GM12878 (cell line): ENCODE results near the gene INO80B. TPM values are rescaled to one million over a fixed set of nuclear protein-coding genes. Genes with fewer than 3 reads are reported as not detected.

Source experiments
- ATF2 ChIP-seq: IDR thresholded peaks from 2 replicates; pipeline ENCODE4 v1.6.1; 2012; ENCODE audit warnings: low read length, inconsistent platforms
- BCLAF1 ChIP-seq: fragments of 450-650 bp; IDR thresholded peaks from 2 replicates; pipeline ENCODE4 v1.6.1; 2017; ENCODE audit warnings: antibody characterized with exemption, mild to moderate bottlenecking, moderate library complexity
- E4F1 ChIP-seq: fragments of 450-650 bp; IDR thresholded peaks from 2 replicates; pipeline ENCODE4 v1.6.1; 2018; ENCODE audit warnings: borderline replicate concordance, mild to moderate bottlenecking; ENCODE audit not compliant: partially characterized antibody
- EGR1 ChIP-seq, 2 experiments: IDR thresholded peaks; 1 replicate in 1 of 2; 2 replicates in 1 of 2; pipeline ENCODE4 v1.6.1; 2011 to 2012; ENCODE audit warnings: low read depth in 2 of 2, low read length in 2 of 2, borderline replicate concordance in 1 of 2, mild to moderate bottlenecking in 1 of 2, moderate library complexity in 1 of 2
- EZH2 ChIP-seq: IDR thresholded peaks from 2 replicates; pipeline ENCODE4 v1.6.1; 2012; ENCODE audit warnings: low read depth, mild to moderate bottlenecking, control low read depth, inconsistent platforms, low read length, borderline replicate concordance; ENCODE audit not compliant: control insufficient read depth
- FOXM1 ChIP-seq: IDR thresholded peaks from 2 replicates; pipeline ENCODE4 v1.6.1; 2012; ENCODE audit warnings: low read depth, mild to moderate bottlenecking, inconsistent platforms, low read length, moderate library complexity
- NR2C2 ChIP-seq: IDR thresholded peaks from 2 replicates; pipeline ENCODE4 v1.6.1; 2011; ENCODE audit warnings: borderline replicate concordance, low read depth; ENCODE audit not compliant: control insufficient read depth, insufficient read length
- POLR2A ChIP-seq: IDR thresholded peaks from 2 replicates; pipeline ENCODE4 v1.6.1; 2011; ENCODE audit warnings: low read depth, mild to moderate bottlenecking, low read length
- PRDM15 ChIP-seq: fragments of 450-650 bp; formaldehyde crosslinking; IDR thresholded peaks from 2 replicates; pipeline ENCODE4 v1.4.0; 2020; ENCODE audit warnings: mild to moderate bottlenecking, moderate library complexity
- RAD21 ChIP-seq: IDR thresholded peaks from 2 replicates; pipeline ENCODE4 v1.6.1; 2011; ENCODE audit warnings: mild to moderate bottlenecking, low read depth, low read length, moderate library complexity; ENCODE audit not compliant: insufficient read depth
- RBBP5 ChIP-seq: fragments of 200-600 bp; sonication (generic); conservative IDR thresholded peaks from 2 replicates; pipeline ENCODE4 v1.6.1; 2016
- SPI1 ChIP-seq: IDR thresholded peaks from 2 replicates; pipeline ENCODE4 v1.6.1; 2011; ENCODE audit warnings: low read depth, mild to moderate bottlenecking, low read length, moderate library complexity, borderline replicate concordance; ENCODE audit not compliant: insufficient read depth
- TCF12 ChIP-seq: IDR thresholded peaks from 2 replicates; pipeline ENCODE4 v1.6.1; 2011; ENCODE audit warnings: low read depth, mild to moderate bottlenecking, low read length
- polyA plus RNA-seq, 11 experiments: library from polyadenylated mRNA; depleted of rRNA in 4 of 11; unstranded in 6 of 11; stranded (reverse) in 5 of 11; fragments of >200 nt; fragmentation: Nextera tagmentation in 4 of 11; fragmentation: Illumina TruSeq in 1 of 11; extraction: Ambion mirVana in 4 of 11; extraction: Trizol in 1 of 11; gene quantifications; 1 replicate in 1 of 11; 2 replicates in 10 of 11; pipeline versions ENCODE4 v1.2.1 to v1.2.3, GENCODE V29; 2011 to 2016; ENCODE audit warnings: inconsistent platforms in 2 of 11, missing spikeins in 2 of 11, low read depth in 1 of 11
- total RNA-seq, 4 experiments: library from RNA; depleted of rRNA in 3 of 4; stranded (reverse); fragments of >200 nt in 3 of 4; fragmentation: Illumina TruSeq in 1 of 4; extraction: Trizol in 1 of 4; gene quantifications; 2 replicates each; pipeline versions ENCODE4 v1.2.1 to v1.2.3, GENCODE V29; 2013 to 2021
- TF ChIP-seq, protein P1 (sequence below): IDR thresholded peaks from 2 replicates; pipeline ENCODE4 v1.6.1; 2012; ENCODE audit warnings: mild to moderate bottlenecking, low read depth, low read length

Gene INO80B
- total and polyA plus RNA-seq, 10 of the 15 experiments (the other 5 are each of a cell fraction or from before 2014, with no cell fraction given), result 1.3 to 26.7 (median 11.1) TPM

DNA sequence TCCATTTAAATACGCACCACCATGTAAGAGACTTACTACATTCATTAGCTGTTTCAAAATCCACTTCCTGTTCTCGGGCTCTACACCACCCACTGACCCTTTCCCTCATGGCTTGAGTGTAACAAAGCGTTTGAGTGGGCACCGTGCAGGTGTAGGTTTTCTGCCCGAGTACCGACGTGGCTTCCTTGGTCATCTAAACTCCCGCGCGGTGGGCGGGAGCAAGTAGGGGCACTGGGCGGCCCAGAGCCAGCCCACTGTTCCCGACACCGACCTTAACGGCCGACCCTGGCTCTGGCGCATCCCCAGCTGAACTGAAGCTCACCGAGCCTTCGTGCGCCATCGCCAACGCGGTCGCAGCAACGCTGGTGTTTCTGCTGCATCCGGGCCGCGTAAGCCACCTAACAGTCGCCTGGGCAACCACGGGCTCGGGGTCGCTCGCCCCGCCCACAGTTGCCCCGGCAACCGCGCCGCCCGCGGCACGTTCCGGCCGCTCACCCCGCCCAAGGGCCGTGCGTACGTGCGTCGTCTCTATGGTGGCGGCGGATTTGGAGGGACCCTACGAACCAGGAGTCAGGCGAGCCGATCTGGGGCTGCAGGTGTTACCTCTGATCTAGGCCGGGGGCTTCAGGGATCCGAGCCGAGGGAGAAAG, 33.5 kb upstream of the INO80B start, which contains the start of the genes C2orf81 and WDR54 (continued):
- no peak for TF ChIP-seq BCLAF1
- TF ChIP-seq E4F1, result peak; percentile 66
- TF ChIP-seq NR2C2, result no peak
- TF ChIP-seq ATF2, result no peak
- peak; percentile 73; the same call in 1 of the 2 replicates for TF ChIP-seq SPI1
- no peak for TF ChIP-seq FOXM1
- no peak for TF ChIP-seq RAD21
- no peak for TF ChIP-seq PRDM15 (CRISPR knock-in tag)
- TF ChIP-seq POLR2A, result peak; percentile 98
- TF ChIP-seq RBBP5, result no peak
- TF ChIP-seq TCF12, result 0 out of 2 replicates have a peak, but pooled peaks have one; percentile 33
- no peak for TF ChIP-seq EZH2
- TF ChIP-seq, protein P1, sequence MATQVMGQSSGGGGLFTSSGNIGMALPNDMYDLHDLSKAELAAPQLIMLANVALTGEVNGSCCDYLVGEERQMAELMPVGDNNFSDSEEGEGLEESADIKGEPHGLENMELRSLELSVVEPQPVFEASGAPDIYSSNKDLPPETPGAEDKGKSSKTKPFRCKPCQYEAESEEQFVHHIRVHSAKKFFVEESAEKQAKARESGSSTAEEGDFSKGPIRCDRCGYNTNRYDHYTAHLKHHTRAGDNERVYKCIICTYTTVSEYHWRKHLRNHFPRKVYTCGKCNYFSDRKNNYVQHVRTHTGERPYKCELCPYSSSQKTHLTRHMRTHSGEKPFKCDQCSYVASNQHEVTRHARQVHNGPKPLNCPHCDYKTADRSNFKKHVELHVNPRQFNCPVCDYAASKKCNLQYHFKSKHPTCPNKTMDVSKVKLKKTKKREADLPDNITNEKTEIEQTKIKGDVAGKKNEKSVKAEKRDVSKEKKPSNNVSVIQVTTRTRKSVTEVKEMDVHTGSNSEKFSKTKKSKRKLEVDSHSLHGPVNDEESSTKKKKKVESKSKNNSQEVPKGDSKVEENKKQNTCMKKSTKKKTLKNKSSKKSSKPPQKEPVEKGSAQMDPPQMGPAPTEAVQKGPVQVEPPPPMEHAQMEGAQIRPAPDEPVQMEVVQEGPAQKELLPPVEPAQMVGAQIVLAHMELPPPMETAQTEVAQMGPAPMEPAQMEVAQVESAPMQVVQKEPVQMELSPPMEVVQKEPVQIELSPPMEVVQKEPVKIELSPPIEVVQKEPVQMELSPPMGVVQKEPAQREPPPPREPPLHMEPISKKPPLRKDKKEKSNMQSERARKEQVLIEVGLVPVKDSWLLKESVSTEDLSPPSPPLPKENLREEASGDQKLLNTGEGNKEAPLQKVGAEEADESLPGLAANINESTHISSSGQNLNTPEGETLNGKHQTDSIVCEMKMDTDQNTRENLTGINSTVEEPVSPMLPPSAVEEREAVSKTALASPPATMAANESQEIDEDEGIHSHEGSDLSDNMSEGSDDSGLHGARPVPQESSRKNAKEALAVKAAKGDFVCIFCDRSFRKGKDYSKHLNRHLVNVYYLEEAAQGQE, result no peak
- peak in 1 of 2 experiments; percentile 97; a peak in 1 of 3 replicates for TF ChIP-seq EGR1 (IDR thresholded peaks at IDR 0.05; ENCODE audit: borderline replicate concordance in 1 of 2, low read depth in 2 of 2, low read length in 2 of 2)
